Dermis microvascular lymphatic vessel endothelial cell (primary cell): Measurements from ENCODE around the gene GGA2. TPM values are rescaled to one million over a fixed set of nuclear protein-coding genes. Genes with fewer than 3 reads are reported as not detected.

ENCODE experiments used
- DNase-seq, 2 donors: peaks; one replicate each; pipeline versions ENCODE4 v3.0.0 to v3.0.0-alpha.2; 2010; ENCODE audit warnings: low read depth in 2 of 2
- total RNA-seq: library from RNA; depleted of rRNA; stranded (reverse); fragments of >200 nt; gene quantifications from 2 replicates; pipeline ENCODE4 v1.2.1, GENCODE V29; 2014

GGA2 gene
- total RNA-seq, 1 donor from 2014 or later = 21.2 TPM

- DNase-seq = no peak
Measured at GRCh38 chr16:23420011-23420410, 90.3 kb downstream of the GGA2 start.

- DNase-seq = no peak
Measured at GRCh38 chr16:23416816-23417215, 93.5 kb downstream of the GGA2 start.

GRCh38 chr16:23414731-23415130, 95.6 kb downstream of the GGA2 start:
- no peak for DNase-seq

Other genes starting within 250 kb of the GGA2 start
- 3.0 and 9.5 TPM in 2 replicates for gene SCNN1B, start 208.2 kb downstream of the GGA2 start, total RNA-seq
- 7.6 and 13.7 TPM in 2 replicates for gene COG7, start 57.3 kb downstream of the GGA2 start, total RNA-seq
- gene EARS2, start 46.9 kb upstream of the GGA2 start, total RNA-seq = 15.4 and 20.6 TPM in 2 replicates
- 45.1 and 49.1 TPM in 2 replicates for gene UBFD1, start 47.2 kb upstream of the GGA2 start, total RNA-seq
- 134 and 202 TPM in 2 replicates for gene NDUFAB1, start 85.8 kb upstream of the GGA2 start, total RNA-seq
- 6.0 and 6.4 TPM in 2 replicates for gene PALB2, start 130.8 kb upstream of the GGA2 start, total RNA-seq
- gene DCTN5, start 131.0 kb upstream of the GGA2 start, total RNA-seq = 51.1 and 54.0 TPM in 2 replicates
- gene PLK1, start 168.4 kb upstream of the GGA2 start, total RNA-seq = 7.6 and 17.2 TPM in 2 replicates
- gene ERN2, start 202.7 kb upstream of the GGA2 start, total RNA-seq = not detected in 2 replicates
- gene CHP2, start 244.5 kb upstream of the GGA2 start, total RNA-seq = not detected in 2 replicates